HCT116 (cell line): ENCODE results near the gene IGSF9B.

Source experiments
- CTCF ChIP-seq, 3 experiments: fragments of 200-600 bp in 1 of 3; sonication (generic) in 1 of 3; IDR thresholded peaks in 2 of 3; conservative IDR thresholded peaks in 1 of 3; 2 replicates each; pipeline ENCODE4 v1.5.1; 2012 to 2017; ENCODE audit warnings: low read depth in 2 of 3, low read length in 2 of 3, antibody characterized with exemption in 1 of 3, borderline replicate concordance in 1 of 3, control low read depth in 1 of 3, mild to moderate bottlenecking in 1 of 3, mixed read lengths in 1 of 3, mixed run types in 1 of 3, moderate library complexity in 1 of 3; ENCODE audit not compliant: insufficient read depth in 1 of 3
- EGR1 ChIP-seq: IDR thresholded peaks from 2 replicates; pipeline ENCODE4 v1.6.1; 2012; ENCODE audit warnings: low read depth
- ELF1 ChIP-seq: IDR thresholded peaks from 2 replicates; pipeline ENCODE4 v1.6.1; 2012; ENCODE audit warnings: low read depth, borderline replicate concordance
- EZH2 ChIP-seq: fragments of 200-600 bp; sonication (generic); IDR thresholded peaks from 2 replicates; pipeline ENCODE4 v1.6.1; 2017; ENCODE audit warnings: antibody characterized with exemption, mixed run types
- POLR2A ChIP-seq: IDR thresholded peaks from 2 replicates; pipeline ENCODE4 v1.7.0; 2011; ENCODE audit warnings: borderline replicate concordance; ENCODE audit not compliant: insufficient read depth, insufficient read length; ENCODE audit errors: extremely low read depth
- POLR2AphosphoS5 ChIP-seq: IDR thresholded peaks from 2 replicates; pipeline ENCODE4 v1.6.1; 2011; ENCODE audit warnings: mild to moderate bottlenecking, low read depth, low read length, moderate library complexity
- SP1 ChIP-seq: IDR thresholded peaks from 2 replicates; pipeline ENCODE4 v1.6.1; 2012; ENCODE audit warnings: low read depth
- YY1 ChIP-seq: IDR thresholded peaks from 2 replicates; pipeline ENCODE4 v1.6.1; 2011; ENCODE audit warnings: low read length, low read depth, moderate library complexity, mild to moderate bottlenecking; ENCODE audit not compliant: insufficient replicate concordance; ENCODE audit errors: extremely low read depth
- TF ChIP-seq, protein P1 (sequence below): IDR thresholded peaks from 2 replicates; pipeline ENCODE4 v1.6.1; 2012
- TF ChIP-seq, protein P2 (sequence below): IDR thresholded peaks from 2 replicates; pipeline ENCODE4 v1.6.1; 2011; ENCODE audit warnings: mild to moderate bottlenecking, low read length, moderate library complexity; ENCODE audit not compliant: insufficient replicate concordance; ENCODE audit errors: extremely low read depth

GRCh38 chr11:133975488-133975849 lies 18.7 kb upstream of the IGSF9B start:
- TF ChIP-seq SP1, result no peak
- TF ChIP-seq POLR2AphosphoS5, result no peak
- no peak for TF ChIP-seq CTCF (IDR thresholded peaks at IDR 0.05 in 2 of 3, conservative IDR thresholded peaks at IDR 0.05 in 1 of 3; ENCODE audit: borderline replicate concordance in 1 of 3, insufficient read depth in 1 of 3, low read depth in 2 of 3, low read length in 2 of 3)
- no peak for TF ChIP-seq ELF1
- TF ChIP-seq EZH2, result no peak
- TF ChIP-seq, protein P1, sequence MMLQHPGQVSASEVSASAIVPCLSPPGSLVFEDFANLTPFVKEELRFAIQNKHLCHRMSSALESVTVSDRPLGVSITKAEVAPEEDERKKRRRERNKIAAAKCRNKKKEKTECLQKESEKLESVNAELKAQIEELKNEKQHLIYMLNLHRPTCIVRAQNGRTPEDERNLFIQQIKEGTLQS, result no peak
- no peak for TF ChIP-seq YY1
- TF ChIP-seq EGR1, result no peak
- TF ChIP-seq, protein P2, sequence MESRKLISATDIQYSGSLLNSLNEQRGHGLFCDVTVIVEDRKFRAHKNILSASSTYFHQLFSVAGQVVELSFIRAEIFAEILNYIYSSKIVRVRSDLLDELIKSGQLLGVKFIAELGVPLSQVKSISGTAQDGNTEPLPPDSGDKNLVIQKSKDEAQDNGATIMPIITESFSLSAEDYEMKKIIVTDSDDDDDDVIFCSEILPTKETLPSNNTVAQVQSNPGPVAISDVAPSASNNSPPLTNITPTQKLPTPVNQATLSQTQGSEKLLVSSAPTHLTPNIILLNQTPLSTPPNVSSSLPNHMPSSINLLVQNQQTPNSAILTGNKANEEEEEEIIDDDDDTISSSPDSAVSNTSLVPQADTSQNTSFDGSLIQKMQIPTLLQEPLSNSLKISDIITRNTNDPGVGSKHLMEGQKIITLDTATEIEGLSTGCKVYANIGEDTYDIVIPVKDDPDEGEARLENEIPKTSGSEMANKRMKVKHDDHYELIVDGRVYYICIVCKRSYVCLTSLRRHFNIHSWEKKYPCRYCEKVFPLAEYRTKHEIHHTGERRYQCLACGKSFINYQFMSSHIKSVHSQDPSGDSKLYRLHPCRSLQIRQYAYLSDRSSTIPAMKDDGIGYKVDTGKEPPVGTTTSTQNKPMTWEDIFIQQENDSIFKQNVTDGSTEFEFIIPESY, result no peak
- no peak for TF ChIP-seq POLR2A
